IMR-90 (cell line): ENCODE results near the gene IP6K3.

Source experiments
- BHLHE40 ChIP-seq: fragments of 150-350 bp; IDR thresholded peaks from 2 replicates; pipeline ENCODE4 v1.6.1; 2016; ENCODE audit warnings: mild to moderate bottlenecking, low read depth, low read length
- MAFK ChIP-seq: IDR thresholded peaks from 2 replicates; pipeline ENCODE4 v1.6.1; 2012; ENCODE audit warnings: low read depth, low read length, improper control_type of control experiment
- POLR2A ChIP-seq: IDR thresholded peaks from 2 replicates; pipeline ENCODE4 v1.6.1; 2012; ENCODE audit warnings: mild to moderate bottlenecking, low read depth, low read length
- RAD21 ChIP-seq: IDR thresholded peaks from 2 replicates; pipeline ENCODE4 v1.6.1; 2012; ENCODE audit warnings: low read length, improper control_type of control experiment
- RCOR1 ChIP-seq: IDR thresholded peaks from 2 replicates; pipeline ENCODE4 v1.6.1; 2012; ENCODE audit warnings: mild to moderate bottlenecking, low read length, improper control_type of control experiment; ENCODE audit not compliant: insufficient replicate concordance
- TF ChIP-seq, protein P1 (sequence below): conservative IDR thresholded peaks from 2 replicates; pipeline ENCODE4 v1.5.1; 2012; ENCODE audit warnings: mild to moderate bottlenecking, low read depth, low read length, improper control_type of control experiment
- TF ChIP-seq, protein P2 (sequence below): fragments of 150-350 bp; IDR thresholded peaks from 2 replicates; pipeline ENCODE4 v1.6.1; 2017; ENCODE audit warnings: mild to moderate bottlenecking, antibody characterized with exemption, low read length, low read depth

DNA sequence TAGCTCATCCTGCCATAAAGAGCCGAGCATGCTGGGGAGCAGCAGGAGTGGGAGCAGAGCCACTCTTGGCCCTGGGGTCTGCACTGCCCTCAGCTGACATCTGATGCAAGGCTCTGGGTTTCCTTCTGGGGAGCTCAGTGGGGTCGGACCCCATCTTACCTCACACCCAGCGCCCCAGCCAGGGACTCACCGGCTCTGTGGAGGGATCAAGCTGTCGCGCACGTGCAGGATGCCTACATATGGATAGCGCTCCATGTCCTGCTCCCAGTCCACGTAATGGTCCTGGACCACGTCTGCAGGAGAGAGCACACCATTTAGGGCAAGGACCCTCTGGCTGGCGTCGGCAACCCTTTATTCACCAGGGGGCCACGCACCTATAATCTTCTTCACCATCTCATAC is 30.1 kb upstream of the IP6K3 start:
- TF ChIP-seq, protein P1, sequence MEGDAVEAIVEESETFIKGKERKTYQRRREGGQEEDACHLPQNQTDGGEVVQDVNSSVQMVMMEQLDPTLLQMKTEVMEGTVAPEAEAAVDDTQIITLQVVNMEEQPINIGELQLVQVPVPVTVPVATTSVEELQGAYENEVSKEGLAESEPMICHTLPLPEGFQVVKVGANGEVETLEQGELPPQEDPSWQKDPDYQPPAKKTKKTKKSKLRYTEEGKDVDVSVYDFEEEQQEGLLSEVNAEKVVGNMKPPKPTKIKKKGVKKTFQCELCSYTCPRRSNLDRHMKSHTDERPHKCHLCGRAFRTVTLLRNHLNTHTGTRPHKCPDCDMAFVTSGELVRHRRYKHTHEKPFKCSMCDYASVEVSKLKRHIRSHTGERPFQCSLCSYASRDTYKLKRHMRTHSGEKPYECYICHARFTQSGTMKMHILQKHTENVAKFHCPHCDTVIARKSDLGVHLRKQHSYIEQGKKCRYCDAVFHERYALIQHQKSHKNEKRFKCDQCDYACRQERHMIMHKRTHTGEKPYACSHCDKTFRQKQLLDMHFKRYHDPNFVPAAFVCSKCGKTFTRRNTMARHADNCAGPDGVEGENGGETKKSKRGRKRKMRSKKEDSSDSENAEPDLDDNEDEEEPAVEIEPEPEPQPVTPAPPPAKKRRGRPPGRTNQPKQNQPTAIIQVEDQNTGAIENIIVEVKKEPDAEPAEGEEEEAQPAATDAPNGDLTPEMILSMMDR, result no peak
- TF ChIP-seq BHLHE40, result no peak
- TF ChIP-seq POLR2A, result no peak
- TF ChIP-seq RCOR1, result no peak
- TF ChIP-seq MAFK, result no peak
- TF ChIP-seq, protein P2, sequence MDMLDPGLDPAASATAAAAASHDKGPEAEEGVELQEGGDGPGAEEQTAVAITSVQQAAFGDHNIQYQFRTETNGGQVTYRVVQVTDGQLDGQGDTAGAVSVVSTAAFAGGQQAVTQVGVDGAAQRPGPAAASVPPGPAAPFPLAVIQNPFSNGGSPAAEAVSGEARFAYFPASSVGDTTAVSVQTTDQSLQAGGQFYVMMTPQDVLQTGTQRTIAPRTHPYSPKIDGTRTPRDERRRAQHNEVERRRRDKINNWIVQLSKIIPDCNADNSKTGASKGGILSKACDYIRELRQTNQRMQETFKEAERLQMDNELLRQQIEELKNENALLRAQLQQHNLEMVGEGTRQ, result no peak
- no peak for TF ChIP-seq RAD21
